HS-5 (cell line): ENCODE measurements around the gene DOCK9.

Experiments used
- DNase-seq: peaks from one replicate; pipeline ENCODE4 v3.0.0-alpha.2; 2012; ENCODE audit warnings: low read depth

The DOCK9 gene

DNA sequence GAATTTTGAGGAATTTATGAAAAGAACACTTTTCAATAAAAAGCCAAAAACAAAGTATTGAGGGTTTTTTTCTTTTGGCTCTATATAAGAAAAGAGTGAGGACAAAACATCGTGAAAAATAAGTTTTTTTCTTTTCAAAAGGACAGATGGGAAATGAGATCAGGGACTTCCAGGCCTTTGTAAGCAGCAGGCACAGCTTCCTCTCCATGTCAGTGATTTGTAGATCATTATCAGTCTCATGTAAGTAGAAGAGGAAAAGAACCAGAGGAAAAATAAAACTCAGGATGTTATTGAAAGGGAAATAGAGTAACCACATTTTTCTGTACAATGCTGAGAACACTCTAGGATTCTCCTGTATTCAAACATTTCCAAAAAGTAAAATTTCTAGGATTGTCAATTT is 29.9 kb downstream of the DOCK9 start:
- DNase-seq: no peak

DNA sequence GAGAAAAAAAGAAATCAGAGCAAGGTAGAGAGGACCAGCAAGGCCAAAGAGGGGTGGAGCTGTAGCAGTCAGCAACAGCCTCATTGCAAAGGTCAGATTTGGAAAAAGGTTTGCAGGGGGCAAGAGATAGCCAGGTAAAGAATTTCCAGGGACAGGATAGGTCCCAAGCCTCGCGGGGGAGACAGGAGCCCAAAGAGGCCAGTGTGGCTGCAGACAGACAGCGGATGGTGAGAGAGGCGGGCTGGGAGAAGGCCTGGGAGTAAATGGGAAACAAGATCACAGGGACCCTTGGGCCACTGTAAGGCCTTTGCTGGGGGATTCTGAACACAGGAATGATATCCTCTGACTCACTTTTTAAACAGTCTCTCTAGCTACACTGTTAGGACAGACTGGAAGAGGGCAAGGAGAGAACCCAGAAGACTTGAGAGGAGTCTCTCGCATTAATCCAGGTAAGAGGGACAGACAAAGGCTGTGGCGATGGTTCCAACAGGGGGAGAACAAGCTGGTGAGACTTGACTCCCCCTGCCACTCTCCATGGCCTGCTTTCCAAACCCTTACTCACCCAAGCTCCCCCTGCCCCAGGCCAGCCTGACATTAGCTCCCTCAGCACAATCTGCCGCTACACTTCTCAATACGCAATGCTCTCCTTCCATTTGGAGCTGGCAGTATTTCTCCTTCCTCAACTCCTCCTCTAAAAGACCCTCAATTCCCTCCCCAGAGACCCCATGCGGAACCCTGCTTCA is 31.8 kb downstream of the DOCK9 start:
- DNase-seq: no peak

DNA sequence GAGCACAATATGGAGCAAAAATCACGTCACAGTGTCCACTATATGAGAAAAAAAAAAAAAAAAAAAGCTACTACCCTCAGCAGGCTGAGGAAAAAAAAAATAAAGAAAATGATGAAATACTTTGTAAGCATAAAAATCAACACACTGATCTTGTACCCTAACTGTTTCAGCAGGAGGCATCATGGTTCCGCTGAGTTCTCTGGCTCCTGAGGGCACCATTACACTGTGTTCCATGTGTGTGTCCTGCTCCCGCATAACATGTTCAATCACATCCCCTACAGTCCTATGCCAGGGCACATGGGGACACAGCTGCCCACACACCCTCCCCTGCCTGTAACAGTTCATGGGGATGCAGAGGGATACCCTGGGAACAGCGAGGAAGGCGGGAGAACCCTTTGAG is 33.5 kb downstream of the DOCK9 start:
- no peak for DNase-seq

DNA sequence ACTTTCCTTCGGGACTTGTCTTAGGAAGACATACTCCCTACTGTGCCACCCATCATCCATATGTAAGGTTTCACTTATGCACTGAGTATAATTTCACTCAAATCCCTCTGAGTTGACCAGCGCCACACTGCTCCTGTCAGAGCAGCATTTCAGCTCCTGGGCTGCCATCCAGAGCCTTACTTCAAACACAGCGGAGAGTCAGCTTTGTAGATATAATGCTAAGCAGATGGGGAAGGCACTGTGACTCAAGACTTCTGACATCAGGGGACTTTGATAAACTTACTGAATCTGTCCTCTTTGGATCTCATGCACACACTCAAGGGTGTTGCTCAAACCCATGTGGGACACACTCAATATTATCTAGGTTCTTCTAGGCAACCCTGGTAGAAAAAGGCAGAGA is 34.9 kb downstream of the DOCK9 start:
- no peak for DNase-seq

DNA sequence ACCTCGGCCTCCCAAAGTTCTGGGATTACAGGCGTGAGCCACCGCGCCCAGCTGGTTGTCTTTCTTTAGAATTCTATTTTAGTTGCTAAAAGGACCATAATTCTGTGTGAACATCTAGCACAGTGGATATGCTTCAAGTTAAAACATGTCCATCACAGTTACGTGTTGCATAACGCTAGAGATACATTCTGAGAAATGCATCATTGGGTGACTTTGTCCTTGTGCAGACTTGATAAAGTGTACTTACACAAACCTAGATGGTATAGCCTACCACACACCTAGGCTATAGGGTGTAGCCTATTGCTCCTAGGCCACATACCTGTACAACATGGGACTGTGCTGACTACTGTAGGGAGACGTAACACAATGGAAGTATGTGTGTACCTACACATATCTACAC is 35.4 kb downstream of the DOCK9 start:
- no peak for DNase-seq

DNA sequence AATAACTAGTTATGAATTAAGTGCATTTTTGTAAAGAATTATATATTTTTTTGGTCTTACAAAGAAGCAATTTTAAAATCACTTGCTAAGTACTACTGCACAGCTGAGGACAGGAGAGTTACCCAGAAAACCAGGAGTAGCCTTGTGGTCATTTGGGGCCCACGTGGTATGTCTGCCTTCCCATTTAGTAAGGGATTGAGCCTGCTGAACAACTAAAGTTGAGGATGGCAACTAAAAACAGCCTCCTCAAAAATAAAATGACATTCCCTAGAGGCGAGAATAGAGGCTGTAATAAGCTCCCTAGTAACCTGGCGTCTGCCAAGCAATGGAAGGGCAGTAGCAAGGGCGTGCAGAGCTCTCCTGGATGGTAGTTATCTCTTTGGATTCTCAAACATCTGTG is 36.3 kb downstream of the DOCK9 start:
- no peak for DNase-seq

DNA sequence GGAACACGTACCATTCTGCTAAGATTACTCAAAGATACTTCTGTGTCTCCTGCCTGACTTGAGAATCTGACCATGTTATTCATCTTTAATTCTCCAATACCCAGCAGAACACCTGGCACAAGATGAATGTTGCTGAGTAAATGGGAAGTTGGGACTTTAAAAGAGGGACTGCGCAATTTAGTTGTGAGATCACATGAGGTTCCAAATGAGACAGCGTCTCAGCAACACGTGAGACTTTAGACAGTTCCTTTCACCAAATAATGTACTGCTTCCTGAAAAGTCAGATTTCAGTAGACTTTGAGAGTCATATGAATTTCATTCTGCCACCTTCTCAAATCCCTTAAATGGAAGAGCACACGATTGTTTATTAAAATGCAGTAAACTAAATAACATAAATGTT is 36.7 kb downstream of the DOCK9 start:
- no peak for DNase-seq

DNA sequence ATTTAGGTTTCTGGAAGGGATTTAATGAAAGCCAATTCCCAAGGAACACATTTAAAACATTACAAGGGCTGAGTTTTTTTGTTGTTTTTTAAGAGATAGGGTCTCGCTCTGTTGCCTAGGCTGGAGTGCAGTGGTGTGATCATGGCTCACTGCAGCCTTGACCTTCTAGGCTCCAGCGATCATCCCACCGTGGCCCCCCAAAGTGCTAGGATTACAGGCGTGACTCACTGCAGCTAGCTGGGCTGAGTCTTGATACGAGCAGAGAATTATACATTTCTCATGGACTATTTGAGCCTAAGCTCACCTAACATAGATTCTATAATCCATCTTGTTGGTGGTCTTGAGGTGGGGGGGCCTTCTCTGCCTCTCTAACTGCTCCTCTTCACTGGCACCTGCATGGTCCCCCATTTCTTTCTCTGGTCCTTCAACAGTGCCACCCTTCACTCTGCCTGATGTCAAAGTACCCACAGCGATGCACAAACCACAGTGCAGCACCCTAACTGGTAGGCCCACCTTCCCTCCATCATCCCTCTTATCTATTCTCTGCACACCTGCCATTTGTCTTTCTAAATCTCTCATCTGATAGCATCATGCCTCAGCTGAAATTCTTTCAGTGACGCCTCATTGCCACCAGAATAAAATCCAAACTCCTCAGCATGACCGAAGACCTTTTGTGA is 37.4 kb downstream of the DOCK9 start:
- DNase-seq: no peak

DNA sequence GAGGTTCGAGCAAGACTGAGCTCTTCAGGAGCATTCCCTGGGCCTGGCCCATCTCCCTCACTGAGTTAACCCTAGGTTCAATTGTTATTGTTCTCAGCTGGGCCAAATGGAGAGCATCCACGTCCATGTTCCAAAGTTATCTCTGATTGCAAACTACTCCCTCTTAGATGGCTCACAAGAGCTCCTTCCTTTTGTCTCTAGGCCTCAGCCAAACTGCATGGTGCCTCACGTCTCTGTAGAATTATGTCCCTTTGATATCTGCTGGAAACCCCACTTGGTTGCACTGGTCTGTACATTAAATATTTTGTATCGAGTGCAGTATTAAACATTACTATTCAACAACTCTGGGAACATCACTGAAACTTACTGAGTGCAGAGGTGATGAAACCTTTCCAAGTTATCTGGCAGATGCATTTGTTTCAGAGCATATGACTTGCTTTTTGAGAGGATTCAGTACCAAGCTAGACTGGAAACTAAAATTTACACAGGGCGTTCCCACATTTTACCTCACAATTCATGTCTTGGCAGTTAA is 38.1 kb downstream of the DOCK9 start:
- DNase-seq: no peak

DNA sequence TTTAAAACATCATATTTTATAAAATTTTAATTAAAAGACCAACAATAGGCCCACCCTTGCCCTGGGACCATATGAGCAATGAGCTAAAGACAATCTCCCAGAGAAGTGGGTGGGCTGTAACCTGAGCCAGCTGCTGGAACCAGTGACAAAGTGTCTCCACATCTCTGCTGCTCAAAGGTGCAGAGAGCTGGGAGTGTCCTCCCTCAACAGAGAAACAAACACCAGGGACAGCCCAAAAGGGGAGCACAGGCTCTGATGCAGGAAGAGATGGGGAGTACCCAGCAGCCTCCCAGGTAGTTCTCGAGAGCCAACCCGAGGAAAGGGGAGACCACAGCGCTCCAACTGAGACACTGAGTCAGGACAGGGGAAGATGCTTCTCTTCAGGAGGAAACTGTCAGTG is 39.1 kb downstream of the DOCK9 start:
- DNase-seq: no peak

DNA sequence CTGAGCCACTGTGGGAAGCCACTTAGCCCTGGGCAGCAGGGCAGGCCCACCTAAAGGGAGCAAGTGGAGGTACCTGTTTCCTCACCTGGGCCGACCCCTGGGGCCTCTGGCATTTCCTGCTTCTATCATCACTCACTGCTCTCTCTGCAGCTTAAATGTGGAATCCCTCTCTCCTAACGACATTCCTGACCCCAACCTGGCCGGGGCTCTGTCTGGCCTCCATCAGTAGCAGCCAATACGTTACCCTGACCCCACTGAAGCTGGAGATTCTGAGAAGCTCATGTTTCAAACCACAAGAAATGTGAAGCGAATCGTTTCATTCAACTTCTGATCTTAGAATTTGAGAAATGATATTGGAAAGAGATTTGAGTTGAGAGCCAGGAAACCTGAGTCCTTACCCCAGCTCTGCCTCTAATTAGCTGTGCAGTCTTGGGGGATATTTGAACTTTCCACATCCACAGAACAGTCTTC is 39.9 kb downstream of the DOCK9 start:
- no peak for DNase-seq

DNA sequence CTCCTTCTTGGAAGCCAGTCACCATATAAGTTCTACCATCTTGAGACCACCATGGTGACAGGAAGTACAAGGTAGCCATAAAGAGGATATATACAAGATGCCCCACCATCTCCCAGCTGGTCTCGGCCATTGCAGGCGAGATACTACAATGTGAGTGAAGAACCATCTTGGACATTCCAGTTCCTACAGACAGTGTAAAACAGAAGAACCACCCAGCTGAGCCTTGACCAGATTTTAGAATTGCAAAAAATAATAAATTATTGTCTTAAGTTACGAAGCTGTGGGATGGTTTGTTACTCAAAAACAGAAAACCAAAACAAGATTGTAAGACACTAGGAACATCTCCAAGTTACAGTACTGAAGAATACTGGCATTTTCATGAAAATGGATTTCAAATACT is 43.6 kb downstream of the DOCK9 start:
- DNase-seq: no peak

DNA sequence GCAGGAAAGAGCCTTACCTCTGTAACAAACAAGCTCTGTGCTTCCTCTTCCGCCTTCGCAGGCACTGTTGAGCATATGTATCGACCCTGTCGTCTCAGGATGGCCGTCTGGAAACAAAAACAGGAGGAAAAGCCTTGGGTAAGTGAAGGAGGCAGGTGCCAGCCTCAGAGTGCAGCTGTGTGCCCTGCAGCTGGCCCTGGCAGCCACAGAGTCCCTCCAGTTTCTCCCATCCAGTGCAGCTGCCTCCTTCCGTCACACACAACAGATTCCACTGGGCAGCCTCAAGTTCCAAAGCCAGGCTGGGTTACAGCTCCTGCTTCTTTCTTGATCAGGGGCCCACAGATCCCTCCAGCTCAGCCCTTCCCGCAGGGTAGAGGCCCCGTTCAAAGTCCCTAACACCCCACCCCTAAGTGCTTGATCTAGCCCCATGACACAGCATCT is 47.7 kb downstream of the DOCK9 start:
- DNase-seq: no peak

DNA sequence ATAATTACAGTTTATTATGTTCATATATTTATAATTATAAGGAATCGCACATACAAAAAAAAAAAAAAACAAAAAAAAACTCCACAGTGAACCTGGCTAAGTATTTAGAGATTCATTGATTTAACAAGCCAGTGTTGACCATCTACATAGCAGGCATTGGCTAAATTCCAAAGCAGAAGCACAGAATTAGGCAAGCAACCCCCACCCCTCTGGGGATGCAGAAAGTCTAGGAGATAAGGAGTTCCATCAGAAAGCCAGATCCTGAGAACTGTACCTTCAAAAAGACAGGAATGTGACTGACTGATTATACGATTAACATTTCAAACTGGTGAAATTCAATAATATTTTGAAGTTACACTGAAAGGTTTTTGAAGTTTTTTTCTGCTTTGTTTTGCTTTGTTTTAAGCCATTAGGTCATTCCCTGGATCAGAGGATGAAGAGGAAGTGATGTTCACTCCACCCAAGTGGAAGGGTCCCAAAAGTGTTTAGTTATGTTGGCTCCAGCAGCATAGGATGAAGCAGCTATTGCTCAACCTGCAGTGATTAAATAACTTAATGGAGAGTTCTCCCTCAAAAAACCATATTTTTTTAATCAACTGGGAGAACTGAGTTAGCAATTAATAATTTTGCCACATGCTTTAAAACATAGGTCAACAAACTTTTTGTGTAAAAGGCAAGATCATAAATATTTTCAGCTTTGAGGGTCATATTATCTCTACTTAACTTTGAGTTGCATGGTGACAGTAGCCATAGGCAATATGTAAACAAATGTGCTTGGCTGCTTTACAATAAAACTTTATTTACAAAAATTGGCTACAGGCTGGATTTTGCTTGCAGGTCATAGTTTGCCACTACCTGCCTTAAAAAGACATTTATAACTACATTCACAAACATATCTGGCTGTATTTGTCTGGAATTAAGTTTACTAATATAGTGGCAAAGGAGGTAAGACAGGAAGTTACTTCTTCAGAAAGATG is 49.6 kb downstream of the DOCK9 start:
- no peak for DNase-seq

DNA sequence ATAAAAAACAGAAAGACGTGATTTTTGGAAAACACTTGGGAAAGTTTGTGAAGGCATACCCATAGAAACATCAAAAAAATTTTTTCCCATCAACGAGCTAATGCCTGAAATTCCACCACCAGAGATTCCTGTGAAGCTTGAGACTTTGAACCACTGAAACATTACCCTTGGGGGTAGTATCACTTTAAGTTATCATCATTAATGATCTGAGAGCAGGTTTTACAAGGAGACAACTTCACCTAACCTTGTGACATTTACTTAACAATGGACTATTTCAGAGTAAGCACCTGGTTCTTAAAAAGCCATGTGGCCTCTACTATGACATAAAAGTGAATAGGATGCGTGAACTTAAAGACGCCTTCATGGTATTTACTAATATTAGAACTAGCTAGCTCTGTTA is 51.9 kb downstream of the DOCK9 start:
- DNase-seq: no peak

DNA sequence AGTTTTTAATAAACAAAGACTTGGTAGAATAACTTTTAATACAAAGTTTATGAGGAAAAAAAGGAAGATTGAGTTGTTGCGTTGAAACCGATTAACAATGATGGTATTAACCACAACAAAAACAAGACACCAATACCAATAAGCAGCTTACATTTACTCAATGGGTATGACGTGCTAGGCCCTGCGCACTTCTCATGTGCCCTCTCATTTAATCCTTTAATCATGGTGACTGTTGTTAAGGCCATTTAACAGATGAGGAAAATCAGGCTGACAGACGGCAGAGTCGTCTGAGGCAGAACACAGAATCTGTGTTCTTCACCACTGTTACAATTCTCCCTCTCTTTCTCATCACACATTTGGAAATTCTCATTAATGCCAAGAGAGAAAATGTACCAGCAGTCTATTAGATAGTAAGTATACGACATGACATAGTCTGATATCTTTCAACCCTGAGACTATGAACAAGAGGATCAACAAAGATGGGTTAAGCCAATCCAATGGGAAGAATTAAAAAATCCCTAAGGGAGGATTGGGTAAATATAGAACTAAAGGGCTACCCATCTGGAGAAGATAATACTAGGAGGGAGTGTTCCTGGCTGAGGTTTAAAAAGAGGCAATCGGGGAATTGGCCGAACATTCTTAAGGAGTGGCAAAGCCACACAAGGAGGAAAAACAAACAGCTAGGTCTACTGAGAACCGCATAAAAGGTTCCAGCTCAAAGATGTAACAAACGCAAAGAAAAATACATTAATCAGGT is 54.0 kb downstream of the DOCK9 start:
- no peak for DNase-seq

DNA sequence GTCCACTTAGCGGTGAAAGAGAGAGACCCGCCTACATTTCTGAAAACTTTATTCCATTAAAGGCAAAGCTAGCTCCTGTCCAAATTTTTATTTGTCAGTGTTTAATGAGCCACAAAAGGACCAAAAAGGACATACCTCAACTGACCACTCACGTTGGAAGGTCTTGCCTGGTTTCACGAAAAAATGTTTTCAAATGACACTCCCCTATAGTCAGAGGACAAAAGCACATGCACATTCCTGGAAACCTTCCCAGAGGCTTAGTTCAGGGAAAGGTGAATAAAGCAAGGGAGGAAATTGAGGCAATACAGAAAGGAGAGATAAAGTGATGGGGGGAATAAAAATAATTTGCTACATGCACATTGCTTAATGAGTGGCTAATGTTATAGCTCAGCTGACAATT is 55.6 kb downstream of the DOCK9 start:
- no peak for DNase-seq

DNA sequence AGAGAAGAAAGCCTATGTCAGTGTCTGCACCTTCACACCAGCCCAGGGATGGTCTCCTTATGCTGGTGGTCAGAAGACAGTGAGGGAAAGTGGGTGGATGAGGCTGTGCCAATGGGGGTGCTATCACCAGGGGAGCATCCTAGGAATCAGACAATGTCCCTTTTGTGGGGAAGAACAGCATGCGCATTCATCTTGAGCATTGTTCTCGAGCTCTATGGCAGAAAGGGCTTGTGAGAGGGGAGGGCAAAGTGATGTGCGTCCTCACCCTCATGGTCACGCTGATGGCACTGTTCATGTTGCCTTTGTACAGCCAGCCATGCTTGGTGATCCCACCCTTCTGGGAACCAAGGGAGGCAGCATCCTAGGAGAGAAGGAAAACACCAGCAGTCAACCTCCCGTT is 56.1 kb downstream of the DOCK9 start:
- no peak for DNase-seq

DNA sequence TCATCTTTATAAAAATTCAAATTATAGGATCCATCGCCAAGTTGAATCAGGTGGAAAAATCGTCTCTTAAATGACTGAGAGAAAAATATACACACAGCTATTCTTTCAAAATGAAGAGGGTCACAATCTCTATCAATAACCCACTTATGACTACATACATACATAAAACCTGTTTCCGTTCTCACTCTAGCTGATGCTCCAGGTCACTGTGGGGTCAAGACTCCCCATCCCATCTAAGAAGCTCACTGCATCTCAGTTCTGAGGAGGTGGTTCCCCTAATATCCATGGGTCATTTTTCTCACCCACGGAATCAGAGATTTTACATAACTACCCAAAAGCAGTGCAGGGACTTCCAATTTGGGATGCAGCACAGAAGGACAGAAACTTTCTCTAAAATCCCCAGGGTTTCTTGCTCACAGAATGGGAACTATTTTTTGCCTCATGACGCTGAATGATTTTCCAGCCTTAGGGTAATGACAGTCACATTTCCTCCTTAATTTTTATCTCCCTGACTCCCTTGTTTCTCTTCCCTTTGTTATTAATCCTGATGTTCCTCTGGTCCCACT is 56.8 kb downstream of the DOCK9 start:
- no peak for DNase-seq

DNA sequence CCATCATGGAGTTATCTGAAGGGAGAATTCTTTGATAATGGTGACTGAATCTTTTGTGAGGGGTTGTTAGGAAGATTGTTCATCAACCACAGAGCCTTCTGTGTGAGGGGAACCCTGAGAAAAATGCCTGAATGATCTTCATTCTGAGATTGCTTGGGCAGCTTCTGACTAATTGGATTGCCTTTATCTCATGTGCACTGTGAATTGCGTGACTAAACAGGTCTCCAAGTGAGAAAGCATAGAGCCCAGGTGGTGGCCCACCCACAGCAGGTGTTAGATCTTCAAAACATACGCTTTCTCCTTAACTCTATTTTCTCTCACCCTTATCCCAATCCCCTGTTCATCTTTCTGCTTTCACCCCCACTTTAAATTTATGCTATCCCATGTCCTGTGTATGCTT is 58.3 kb downstream of the DOCK9 start:
- DNase-seq: no peak

DNA sequence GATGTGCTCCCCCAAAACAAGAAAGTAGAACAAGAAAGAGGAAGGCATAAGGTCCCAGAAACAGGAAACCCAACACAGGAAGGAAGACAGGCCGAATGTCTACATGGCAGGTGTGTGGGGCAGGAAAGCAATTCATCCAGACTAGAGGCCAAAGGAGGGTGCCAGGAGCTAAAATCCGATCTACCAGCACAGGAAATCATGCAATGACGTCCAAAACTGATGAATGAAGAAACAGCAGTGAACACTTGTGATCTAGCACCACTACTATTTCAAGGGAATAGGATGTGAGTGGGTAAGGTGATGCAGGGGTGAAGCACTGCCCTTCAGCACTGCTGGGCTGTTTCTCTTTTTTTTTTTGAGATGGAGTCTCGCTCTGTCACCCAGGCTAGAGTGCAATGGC is 59.1 kb downstream of the DOCK9 start:
- DNase-seq: no peak
